Ishikawa (cell line): ENCODE results near the gene CTTN.

Source experiments
- CEBPB ChIP-seq: IDR thresholded peaks from 2 replicates; pipeline ENCODE4 v1.6.1; 2012
- CREB1 ChIP-seq: IDR thresholded peaks from 2 replicates; pipeline ENCODE4 v1.6.1; 2012; ENCODE audit warnings: low read depth
- EGR1 ChIP-seq: IDR thresholded peaks from 2 replicates; pipeline ENCODE4 v1.6.1; 2012
- EP300 ChIP-seq: IDR thresholded peaks from 2 replicates; pipeline ENCODE4 v1.6.1; 2012; ENCODE audit warnings: borderline replicate concordance
- FOXM1 ChIP-seq: IDR thresholded peaks from 2 replicates; pipeline ENCODE4 v1.6.1; 2012; ENCODE audit warnings: low read depth, borderline replicate concordance
- MAX ChIP-seq: IDR thresholded peaks from 2 replicates; pipeline ENCODE4 v1.6.1; 2012
- NFIC ChIP-seq: IDR thresholded peaks from 2 replicates; pipeline ENCODE4 v1.6.1; 2012
- RAD21 ChIP-seq: IDR thresholded peaks from 2 replicates; pipeline ENCODE4 v1.6.1; 2012; ENCODE audit warnings: low read depth
- REST ChIP-seq: IDR thresholded peaks from 2 replicates; pipeline ENCODE4 v1.6.1; 2012; ENCODE audit warnings: low read depth, mild to moderate bottlenecking
- TAF1 ChIP-seq: IDR thresholded peaks from 2 replicates; pipeline ENCODE4 v1.6.1; 2012; ENCODE audit warnings: low read depth, mild to moderate bottlenecking
- TCF12 ChIP-seq: IDR thresholded peaks from 2 replicates; pipeline ENCODE4 v1.6.1; 2012; ENCODE audit warnings: low read depth
- TEAD4 ChIP-seq: IDR thresholded peaks from 2 replicates; pipeline ENCODE4 v1.6.1; 2012
- USF1 ChIP-seq: IDR thresholded peaks from 2 replicates; pipeline ENCODE4 v1.6.1; 2012
- YY1 ChIP-seq: IDR thresholded peaks from 2 replicates; pipeline ENCODE4 v1.6.1; 2012; ENCODE audit warnings: low read depth
- ZBTB7A ChIP-seq: IDR thresholded peaks from 2 replicates; pipeline ENCODE4 v1.6.1; 2012; ENCODE audit warnings: low read depth

The CTTN gene

GRCh38 chr11:70477176-70477575 lies 78.8 kb downstream of the CTTN start:
- TF ChIP-seq TEAD4 (no peak), CEBPB (no peak), MAX (no peak), CREB1 (no peak), NFIC (no peak), EP300 (no peak), REST (no peak), EGR1 (no peak), ZBTB7A (no peak)

GRCh38 chr11:70477609-70478008 lies 79.3 kb downstream of the CTTN start:
- TF ChIP-seq EGR1 (no peak), TEAD4 (no peak), USF1 (no peak), TCF12 (no peak), MAX (no peak), REST (no peak), NFIC (no peak), TAF1 (no peak), FOXM1 (no peak), YY1 (no peak), CEBPB (no peak), ZBTB7A (no peak), EP300 (no peak), RAD21 (no peak), CREB1 (no peak)

GRCh38 chr11:70478166-70478890 lies 80.0 kb downstream of the CTTN start:
- no peak for TF ChIP-seq REST
- TF ChIP-seq RAD21 = no peak
- TF ChIP-seq CEBPB = no peak
- TF ChIP-seq NFIC = no peak
- no peak for TF ChIP-seq ZBTB7A
- TF ChIP-seq MAX = no peak
- TF ChIP-seq EGR1 = no peak
- TF ChIP-seq TEAD4 = no peak

GRCh38 chr11:70480711-70481110 lies 82.4 kb downstream of the CTTN start:
- TF ChIP-seq CREB1 (no peak), FOXM1 (no peak), MAX (no peak), TCF12 (no peak), EP300 (no peak)
